BLaER1 treated with 17β-estradiol and CSF1 and Interleukin-3, amounts not matched to agents 10 nM and 100 nM (cell line): ENCODE measurements around the gene C2CD2L.
A peak's percentile ranks its signal among the peaks of the same experiment; 100 is the strongest.
"Not testable (repeated sequence)": the region's sequence is repeated elsewhere in the genome, so short reads cannot be mapped to it uniquely, and the experiment has no call there.

Source experiments
- H3K27ac ChIP-seq, 11 experiments: shearing (Covaris generic); formaldehyde crosslinking; 2 replicates each; pipeline ENCODE4 v1.8.1; 2022
- H3K27me3 ChIP-seq, 11 experiments: shearing (Covaris generic); formaldehyde crosslinking; 2 replicates each; pipeline ENCODE4 v1.8.1; 2022
- H3K36me3 ChIP-seq, 11 experiments: shearing (Covaris generic); formaldehyde crosslinking; 2 replicates each; pipeline ENCODE4 v1.8.1; 2022
- H3K4me1 ChIP-seq, 10 experiments: shearing (Covaris generic); formaldehyde crosslinking; 2 replicates each; pipeline ENCODE4 v1.8.1; 2022
- H3K4me2 ChIP-seq, 11 experiments: shearing (Covaris generic); formaldehyde crosslinking; 2 replicates each; pipeline ENCODE4 v1.8.1; 2022
- H3K4me3 ChIP-seq, 10 experiments: shearing (Covaris generic); formaldehyde crosslinking; 2 replicates each; pipeline ENCODE4 v1.8.1; 2022
- H3K9ac ChIP-seq, 11 experiments: shearing (Covaris generic); formaldehyde crosslinking; 2 replicates each; pipeline ENCODE4 v1.8.1; 2022
- H3K9me3 ChIP-seq, 11 experiments: shearing (Covaris generic); formaldehyde crosslinking; replicated peaks in 1 of 11; 2 replicates each; pipeline ENCODE4 v1.8.1; 2022
- H4K20me1 ChIP-seq, 11 experiments: shearing (Covaris generic); formaldehyde crosslinking; 2 replicates each; pipeline ENCODE4 v1.8.1; 2022
- Cebpa-rat ChIP-seq, 11 experiments: shearing (Covaris generic); IDR thresholded peaks; 2 replicates each; pipeline ENCODE4 v1.8.1; 2022

The C2CD2L gene

GRCh38 chr11:119154178-119154577, 47.0 kb downstream of the C2CD2L start:
- peaks cover 0 to 16% (median 0%) of the 10 kb centered on the region in 11 experiments; a peak in 4 of 22 replicates for H4K20me1 ChIP-seq
- H3K27me3 ChIP-seq, result peaks cover 22 to 35% (median 31%) of the 10 kb centered on the region in 11 experiments
- no peak overlapping the region for H3K27ac ChIP-seq
- no peak overlapping the region for H3K4me2 ChIP-seq
- H3K9ac ChIP-seq, result no peak overlapping the region
- peaks cover 6 to 24% (median 12%) of the 10 kb centered on the region in 10 experiments for H3K4me1 ChIP-seq
- H3K36me3 ChIP-seq, result no peaks in the 10 kb centered on the region
- no peak for TF ChIP-seq Cebpa-rat (IDR thresholded peaks at IDR 0.05)
- no peak overlapping the region for H3K4me3 ChIP-seq
- no peaks in the 10 kb centered on the region for H3K9me3 ChIP-seq

DNA sequence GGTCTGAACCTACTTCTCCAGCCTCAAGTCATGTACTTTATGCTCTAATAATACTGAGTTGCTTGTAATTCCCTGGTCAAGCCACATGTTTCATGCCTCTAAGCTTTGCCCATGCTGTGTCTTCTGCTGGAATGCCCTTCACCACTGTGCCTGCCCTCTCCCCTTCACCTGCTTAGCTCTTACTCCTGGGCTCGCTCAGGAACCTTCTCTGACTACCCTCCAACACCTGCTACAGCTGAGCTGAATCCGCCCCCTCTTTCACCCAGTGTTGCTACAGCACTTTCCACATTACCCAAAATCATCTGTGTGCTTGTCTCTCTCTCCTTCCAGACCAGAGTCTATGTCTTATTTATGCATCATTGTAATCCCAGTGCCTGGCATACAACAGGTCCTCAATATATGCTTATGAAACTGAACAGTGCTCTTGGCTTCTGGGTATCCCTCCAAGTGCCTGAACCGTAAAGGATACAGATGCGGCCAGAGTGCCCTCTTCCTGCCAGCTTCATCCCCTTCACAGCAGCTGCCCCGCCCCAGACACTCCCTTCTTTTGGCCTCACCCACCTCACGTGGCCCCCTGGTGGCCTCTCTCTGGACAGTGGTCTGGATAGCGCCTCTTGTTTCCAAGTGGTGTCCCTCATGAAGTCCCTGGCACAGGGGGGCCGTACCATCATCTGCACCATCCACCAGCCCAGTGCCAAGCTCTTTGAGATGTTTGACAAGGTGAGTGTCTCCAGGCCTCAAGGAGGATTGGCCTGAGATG, 48.8 kb downstream of the C2CD2L start:
- peaks cover 0 to 1% (median 0%) of the 10 kb centered on the region in 11 experiments; a peak in 2 of 22 replicates for H4K20me1 ChIP-seq
- H3K4me1 ChIP-seq, result peaks cover 0 to 8% (median 0%) of the 10 kb centered on the region in 10 experiments; a peak in 3 of 20 replicates
- no peak overlapping the region for H3K9ac ChIP-seq
- peaks cover 4 to 18% (median 14%) of the 10 kb centered on the region in 11 experiments for H3K27me3 ChIP-seq
- no peak for TF ChIP-seq Cebpa-rat (IDR thresholded peaks at IDR 0.05)
- 0 out of 22 replicates have a peak overlapping the region, but pooled peaks of 1 of the 11 experiments have one; percentile 6 for H3K4me2 ChIP-seq
- no peak overlapping the region for H3K27ac ChIP-seq
- H3K9me3 ChIP-seq, result no peaks in the 10 kb centered on the region
- no peaks in the 10 kb centered on the region for H3K36me3 ChIP-seq
- H3K4me3 ChIP-seq, result no peak overlapping the region

- H3K4me1 ChIP-seq, result peaks cover 0 to 8% (median 0%) of the 10 kb centered on the region in 10 experiments; a peak in 3 of 20 replicates
- no peak overlapping the region for H3K4me3 ChIP-seq
- peaks cover 0 to 12% (median 8%) of the 10 kb centered on the region in 11 experiments; a peak in 15 of 22 replicates for H3K27me3 ChIP-seq
- no peak overlapping the region for H3K4me2 ChIP-seq
- no peaks in the 10 kb centered on the region for H3K36me3 ChIP-seq
- no peaks in the 10 kb centered on the region for H3K9me3 ChIP-seq
- no peak for TF ChIP-seq Cebpa-rat (IDR thresholded peaks at IDR 0.05)
- H3K9ac ChIP-seq, result no peak overlapping the region
- no peaks in the 10 kb centered on the region; a peak in 1 of 22 replicates for H4K20me1 ChIP-seq
- no peak overlapping the region for H3K27ac ChIP-seq
These were observed 49.4 kb downstream of the C2CD2L start for GRCh38 chr11:119156496-119156895.

DNA sequence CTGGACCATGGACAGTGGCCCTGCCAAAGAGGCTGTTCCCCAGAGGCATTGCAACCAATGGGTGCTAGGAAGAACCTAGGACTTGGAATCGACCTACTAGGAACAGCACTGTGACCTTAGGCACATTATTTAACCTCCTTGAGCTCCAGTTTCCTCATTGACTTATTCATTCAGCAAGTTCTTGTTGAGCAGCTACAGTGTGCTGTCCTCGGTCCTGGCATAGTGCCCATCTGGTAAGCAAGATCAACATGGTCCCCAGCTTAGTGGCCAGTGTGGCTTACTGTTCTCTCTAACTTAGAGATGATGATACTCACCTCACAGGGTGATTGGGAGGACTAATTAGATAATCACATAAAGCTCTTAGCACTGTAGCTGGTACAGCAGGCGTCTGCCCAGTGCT, 49.9 kb downstream of the C2CD2L start:
- Histone ChIP-seq H3K27me3 (peaks cover 0 to 6% (median 2%) of the 10 kb centered on the region in 11 experiments; a peak in 7 of 22 replicates), H3K4me2 (no peak overlapping the region), H3K9ac (no peak overlapping the region), H3K36me3 (no peaks in the 10 kb centered on the region), H4K20me1 (no peaks in the 10 kb centered on the region; a peak in 1 of 22 replicates), H3K27ac (no peak overlapping the region), H3K4me1 (peaks cover 0 to 8% (median 0%) of the 10 kb centered on the region in 10 experiments; a peak in 3 of 20 replicates), H3K9me3 (no peaks in the 10 kb centered on the region), H3K4me3 (no peak overlapping the region)
- no peak for TF ChIP-seq Cebpa-rat (IDR thresholded peaks at IDR 0.05)

DNA sequence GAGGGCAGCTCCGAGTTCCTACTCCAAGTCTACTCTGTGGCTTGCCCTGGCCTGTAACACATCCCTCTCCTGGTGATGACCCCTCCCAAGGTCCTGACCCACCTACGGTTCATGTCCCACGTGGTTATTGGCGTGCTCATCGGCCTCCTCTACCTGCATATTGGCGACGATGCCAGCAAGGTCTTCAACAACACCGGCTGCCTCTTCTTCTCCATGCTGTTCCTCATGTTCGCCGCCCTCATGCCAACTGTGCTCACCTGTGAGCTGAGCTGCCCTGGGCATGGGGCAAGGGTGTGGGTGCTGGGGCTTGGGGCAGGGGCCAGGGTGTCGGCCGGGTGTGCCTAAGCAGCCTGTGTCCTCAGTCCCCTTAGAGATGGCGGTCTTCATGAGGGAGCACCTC, 51.3 kb downstream of the C2CD2L start:
- Histone ChIP-seq H3K27ac (no peak overlapping the region), H3K27me3 (no peaks in the 10 kb centered on the region), H3K4me1 (peaks cover 0 to 8% (median 0%) of the 10 kb centered on the region in 10 experiments; a peak in 3 of 20 replicates), H4K20me1 (no peaks in the 10 kb centered on the region), H3K9ac (no peak overlapping the region), H3K9me3 (no peaks in the 10 kb centered on the region), H3K4me3 (no peak overlapping the region), H3K36me3 (no peaks in the 10 kb centered on the region), H3K4me2 (no peak overlapping the region)
- TF ChIP-seq Cebpa-rat (IDR thresholded peaks at IDR 0.05), result no peak

DNA sequence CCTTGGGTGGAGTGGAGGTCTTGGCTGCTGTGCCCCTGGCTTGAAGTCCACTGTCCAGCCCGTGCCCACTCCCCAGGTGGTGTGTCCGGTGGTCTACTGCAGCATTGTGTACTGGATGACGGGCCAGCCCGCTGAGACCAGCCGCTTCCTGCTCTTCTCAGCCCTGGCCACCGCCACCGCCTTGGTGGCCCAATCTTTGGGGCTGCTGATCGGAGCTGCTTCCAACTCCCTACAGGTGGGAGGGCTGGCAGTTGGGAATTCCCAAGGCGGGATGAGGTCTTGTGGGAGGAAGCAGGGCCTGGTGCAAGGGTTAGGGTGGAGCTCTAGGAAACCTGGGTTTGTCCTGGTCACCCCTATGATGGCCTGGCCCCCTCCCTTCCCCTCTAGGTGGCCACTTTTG, 53.0 kb downstream of the C2CD2L start:
- Histone ChIP-seq H3K9ac (no peak overlapping the region), H3K4me3 (no peak overlapping the region), H3K9me3 (no peaks in the 10 kb centered on the region), H3K27me3 (no peaks in the 10 kb centered on the region), H3K27ac (no peak overlapping the region), H3K4me1 (peaks cover 0 to 8% (median 0%) of the 10 kb centered on the region in 10 experiments; a peak in 3 of 20 replicates), H3K36me3 (no peaks in the 10 kb centered on the region), H3K4me2 (no peak overlapping the region), H4K20me1 (no peaks in the 10 kb centered on the region)
- TF ChIP-seq Cebpa-rat (IDR thresholded peaks at IDR 0.05), result no peak

DNA sequence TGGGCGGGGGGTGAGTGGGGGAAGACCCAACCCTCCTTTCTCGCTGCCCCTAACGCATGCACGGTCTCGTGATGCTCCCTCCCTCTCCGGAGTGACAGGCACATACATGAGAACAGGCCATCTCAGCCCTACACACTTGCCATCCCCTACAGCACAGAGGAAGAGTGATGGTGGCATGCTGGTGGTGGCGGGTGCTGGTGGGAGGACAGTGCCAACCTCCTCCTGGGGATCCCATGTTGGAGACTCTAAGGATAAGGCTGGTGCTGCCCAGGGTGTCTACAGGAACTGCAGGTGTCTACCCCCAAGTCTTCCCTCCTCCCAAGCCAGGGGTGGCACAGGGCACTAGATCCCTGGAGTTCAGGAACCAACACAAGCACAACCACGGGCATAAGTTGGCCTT, 54.7 kb downstream of the C2CD2L start:
- Histone ChIP-seq H3K9me3 (no peaks in the 10 kb centered on the region), H3K27me3 (no peaks in the 10 kb centered on the region), H3K36me3 (no peaks in the 10 kb centered on the region), H3K9ac (no peak overlapping the region), H4K20me1 (no peaks in the 10 kb centered on the region), H3K4me1 (peaks cover 8 to 13% (median 11%) of the 10 kb centered on the region in 10 experiments), H3K4me2 (no peak overlapping the region), H3K4me3 (no peak overlapping the region), H3K27ac (no peak overlapping the region)
- no peak for TF ChIP-seq Cebpa-rat (IDR thresholded peaks at IDR 0.05)

DNA sequence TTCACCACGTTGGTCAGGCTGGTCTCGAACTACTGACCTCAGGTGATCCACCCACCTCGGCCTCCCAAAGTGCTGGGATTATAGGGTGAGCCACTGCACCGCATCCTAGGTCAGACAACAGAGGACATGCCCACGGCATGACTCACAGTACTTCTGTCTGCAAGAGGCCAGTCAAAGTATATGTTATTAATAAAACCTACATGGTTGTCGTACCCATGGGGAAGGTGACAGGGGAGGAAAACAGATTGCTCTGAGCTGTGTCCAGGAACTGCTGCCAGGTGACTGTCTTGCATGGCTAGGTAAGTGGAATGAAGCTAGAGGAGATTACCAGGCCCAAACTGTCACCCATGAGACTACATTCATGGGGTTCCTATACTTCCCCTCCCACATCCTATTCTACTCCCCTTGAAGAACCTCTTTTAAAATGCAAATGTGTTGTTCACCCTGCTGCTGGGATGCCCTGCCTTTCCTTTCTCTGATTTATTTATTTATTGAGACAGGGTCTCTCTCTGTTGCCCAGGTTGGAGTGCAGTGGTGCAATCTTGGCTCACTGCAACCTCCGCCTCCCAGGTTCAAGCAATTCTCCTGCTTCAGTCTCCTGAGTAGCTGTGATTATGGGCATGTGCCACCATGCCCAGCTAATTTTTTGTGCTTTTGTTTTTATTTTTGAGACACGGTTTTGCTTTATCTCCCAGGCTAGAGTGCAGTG, 59.4 kb downstream of the C2CD2L start:
- H3K4me3 ChIP-seq, result no peak overlapping the region
- no peaks in the 10 kb centered on the region for H3K27me3 ChIP-seq
- H3K4me2 ChIP-seq, result peak overlapping the region; percentile 13 to 69 (median 40); a peak in 19 of 22 replicates
- peaks cover 20 to 41% (median 34%) of the 10 kb centered on the region in 10 experiments for H3K4me1 ChIP-seq
- H3K9ac ChIP-seq, result peak overlapping the region in 1 of 11 experiments; percentile 27; a peak in 2 of 22 replicates
- no peak for TF ChIP-seq Cebpa-rat (IDR thresholded peaks at IDR 0.05)
- H3K36me3 ChIP-seq, result no peaks in the 10 kb centered on the region
- H4K20me1 ChIP-seq, result no peaks in the 10 kb centered on the region
- H3K9me3 ChIP-seq, result no peaks in the 10 kb centered on the region
- H3K27ac ChIP-seq, result no peak overlapping the region

GRCh38 chr11:119167077-119167458, 59.9 kb downstream of the C2CD2L start:
- not testable (repeated sequence) for H3K4me3 ChIP-seq, H4K20me1 ChIP-seq, H3K9me3 ChIP-seq, H3K36me3 ChIP-seq, H3K27ac ChIP-seq, H3K27me3 ChIP-seq
- Histone ChIP-seq H3K4me1 (peaks cover 23 to 43% (median 36%) of the 10 kb centered on the region in 10 experiments), H3K4me2 (peak overlapping the region in 9 of 11 experiments; percentile 13 to 69 (median 52); a peak in 13 of 22 replicates), H3K9ac (0 out of 22 replicates have a peak overlapping the region, but pooled peaks of 1 of the 11 experiments have one; percentile 15)
